ENCODE data around the gene APOBEC4.
"Not testable (repeated sequence)": the region's sequence is repeated elsewhere in the genome, so short reads cannot be mapped to it uniquely, and the experiment has no call there.

Gene APOBEC4

DNA sequence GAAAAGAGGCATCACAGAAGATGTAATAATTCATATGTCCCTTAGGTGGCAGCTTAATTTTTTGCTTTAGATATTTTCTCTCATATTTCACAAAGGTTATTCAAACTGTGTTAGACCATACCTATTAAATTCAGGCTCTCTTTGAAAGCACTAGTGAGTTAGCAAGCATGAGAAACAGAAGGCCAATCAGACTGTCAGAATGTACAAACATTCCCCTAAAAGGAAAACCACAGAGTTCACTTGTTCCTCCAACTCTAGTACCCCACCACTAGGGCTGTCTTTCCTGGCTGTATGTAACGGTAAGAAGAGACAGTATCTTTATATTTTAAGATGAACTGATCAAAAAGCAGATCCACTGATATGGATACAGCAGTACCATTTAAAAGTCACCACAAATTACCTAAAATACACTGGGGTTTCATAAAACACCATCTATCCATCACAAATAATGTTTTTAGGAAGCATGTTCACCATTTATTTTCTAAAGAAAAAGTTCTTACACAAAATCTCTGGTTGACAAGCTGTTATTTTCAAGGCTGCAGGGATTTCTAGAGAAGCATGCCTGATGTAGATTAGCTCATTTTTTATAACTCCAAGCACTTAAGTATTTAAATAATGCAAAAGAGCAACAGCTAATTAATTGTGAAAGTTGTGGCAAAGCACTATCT, 19.3 kb downstream of the APOBEC4 start:
- Histone ChIP-seq H3K9me3 (ENCODE audit: insufficient read depth, low read depth, low read length) (no peaks in the 10 kb centered on the region), H3K4me1 (ENCODE audit: insufficient read depth, low read length) (peaks cover 32% of the 10 kb centered on the region), H3K36me3 (ENCODE audit: insufficient read depth, low read length) (peaks cover 23% of the 10 kb centered on the region), H3K9ac (ENCODE audit: low read depth, low read length) (peak overlapping the region; percentile 82; the same call in 1 of the 2 replicates), H3K4me3 (ENCODE audit: low read length) (peak overlapping the region; percentile 75), H3K27me3 (ENCODE audit: insufficient read depth, low read length) (peaks cover 23% of the 10 kb centered on the region), H3K27ac (ENCODE audit: low read depth, low read length) (peak overlapping the region; percentile 82)
- WGBS: no CpG with 5 or more reads among the region's 1 CpG

DNA sequence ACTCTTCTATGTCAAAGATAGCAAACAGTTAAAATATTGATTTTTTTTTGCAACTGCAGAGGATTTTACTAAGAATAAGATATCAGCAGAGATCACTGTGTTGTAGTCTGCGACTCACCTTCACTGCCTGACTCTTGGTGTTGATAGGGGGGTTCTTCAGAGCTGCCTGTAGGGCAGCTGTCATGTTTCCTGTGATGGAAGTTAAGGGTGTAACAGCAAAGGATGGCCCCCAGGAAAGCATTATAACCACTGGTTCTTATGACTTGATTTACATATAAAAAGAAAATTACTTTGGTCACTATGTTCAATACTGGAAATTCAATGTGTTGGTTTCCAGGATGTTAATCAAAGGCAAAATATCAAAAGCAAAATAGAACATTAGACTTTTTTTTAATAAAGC, 20.2 kb downstream of the APOBEC4 start:
- Histone ChIP-seq H3K4me3 (ENCODE audit: low read length) (peak overlapping the region; percentile 75), H3K9me3 (ENCODE audit: insufficient read depth, low read depth, low read length) (no peaks in the 10 kb centered on the region), H3K27me3 (ENCODE audit: insufficient read depth, low read length) (peaks cover 18% of the 10 kb centered on the region), H3K4me1 (ENCODE audit: insufficient read depth, low read length) (peaks cover 32% of the 10 kb centered on the region), H3K36me3 (ENCODE audit: insufficient read depth, low read length) (peaks cover 31% of the 10 kb centered on the region), H3K27ac (ENCODE audit: low read depth, low read length) (peak overlapping the region; percentile 82), H3K9ac (ENCODE audit: low read depth, low read length) (peak overlapping the region; percentile 68; the same call in 1 of the 2 replicates)
- WGBS: 57% methylated on average over 1 of the region's 1 CpG

DNA sequence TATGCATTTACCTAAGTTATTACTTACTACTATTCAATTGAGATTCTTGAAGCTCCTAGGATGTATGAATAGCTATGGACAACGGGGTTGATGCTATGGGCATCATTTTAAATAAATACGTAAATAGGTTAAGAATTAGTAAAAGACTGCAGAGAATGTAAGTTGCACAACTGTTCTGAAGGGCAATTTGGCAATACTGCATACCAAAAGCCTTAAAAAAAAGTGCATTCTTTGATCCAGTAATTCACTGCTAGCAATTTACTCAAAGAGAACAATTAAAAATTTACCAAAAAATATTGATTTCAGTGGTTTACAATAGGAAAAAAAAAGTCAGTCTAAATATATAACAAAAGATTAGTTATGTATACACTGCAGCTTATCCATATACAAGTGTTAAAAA, 21.0 kb downstream of the APOBEC4 start:
- 0 out of 2 replicates have a peak overlapping the region, but pooled peaks have one; percentile 75 for H3K4me3 ChIP-seq (ENCODE audit: low read length)

DNA sequence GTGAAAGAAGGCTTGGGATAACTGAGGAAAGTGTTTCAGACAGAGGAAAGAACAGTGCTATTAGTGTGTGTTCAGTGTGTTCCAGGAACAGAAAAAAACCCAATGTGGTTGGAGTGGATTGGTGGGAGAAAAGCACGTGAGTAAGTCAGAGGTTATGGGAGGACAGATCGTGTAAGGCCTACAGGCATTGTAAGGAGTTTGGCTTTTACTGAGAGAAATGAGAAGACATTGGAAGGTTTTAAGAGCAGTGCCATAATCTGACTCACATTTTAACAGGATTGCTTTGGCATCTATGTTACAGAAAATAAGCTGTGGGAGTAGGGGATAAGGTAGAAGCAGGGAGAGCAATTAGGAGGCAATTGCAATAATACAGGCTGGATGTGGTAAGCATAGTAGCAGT, 22.4 kb downstream of the APOBEC4 start:
- 91% methylated on average over 2 of the region's 2 CpGs for WGBS
- Histone ChIP-seq H3K27ac (ENCODE audit: low read depth, low read length) (no peak overlapping the region), H3K36me3 (ENCODE audit: insufficient read depth, low read length) (peaks cover 50% of the 10 kb centered on the region)

More for the DNA sequence above, 21.0 kb downstream of the APOBEC4 start:
- Histone ChIP-seq H3K9ac (ENCODE audit: low read depth, low read length) (no peak overlapping the region), H3K4me1 (ENCODE audit: insufficient read depth, low read length) (peaks cover 32% of the 10 kb centered on the region), H3K36me3 (ENCODE audit: insufficient read depth, low read length) (peaks cover 37% of the 10 kb centered on the region), H3K9me3 (ENCODE audit: insufficient read depth, low read depth, low read length) (no peaks in the 10 kb centered on the region), H3K27ac (ENCODE audit: low read depth, low read length) (no peak overlapping the region), H3K27me3 (ENCODE audit: insufficient read depth, low read length) (peaks cover 10% of the 10 kb centered on the region)
- 74% methylated on average over 2 of the region's 2 CpGs for WGBS

DNA sequence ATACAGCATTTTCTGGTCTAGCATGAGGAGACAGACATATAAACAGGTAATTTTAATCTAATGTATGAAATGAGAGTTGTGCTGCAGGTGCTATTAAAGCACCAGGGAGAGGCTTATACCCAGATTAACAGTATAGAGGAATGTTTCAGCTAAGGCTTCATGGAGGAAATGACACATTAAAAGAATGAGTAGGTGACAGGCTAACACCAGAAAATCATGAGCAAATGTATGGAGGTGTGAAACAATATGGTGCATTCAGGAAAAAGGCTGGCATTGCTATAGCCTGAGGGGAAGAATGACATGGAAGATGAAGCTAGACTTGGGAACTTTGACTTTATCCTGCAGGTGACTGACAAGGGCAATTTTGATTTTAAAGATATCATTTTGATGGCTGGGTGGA, 24.6 kb downstream of the APOBEC4 start:
- peaks cover 64% of the 10 kb centered on the region for H3K36me3 ChIP-seq (ENCODE audit: insufficient read depth, low read length)

More for the DNA sequence above, 22.4 kb downstream of the APOBEC4 start:
- Histone ChIP-seq H3K9me3 (ENCODE audit: insufficient read depth, low read depth, low read length) (no peaks in the 10 kb centered on the region), H3K27me3 (ENCODE audit: insufficient read depth, low read length) (no peaks in the 10 kb centered on the region), H3K4me3 (ENCODE audit: low read length) (no peak overlapping the region), H3K9ac (ENCODE audit: low read depth, low read length) (no peak overlapping the region), H3K4me1 (ENCODE audit: insufficient read depth, low read length) (peaks cover 30% of the 10 kb centered on the region)

DNA sequence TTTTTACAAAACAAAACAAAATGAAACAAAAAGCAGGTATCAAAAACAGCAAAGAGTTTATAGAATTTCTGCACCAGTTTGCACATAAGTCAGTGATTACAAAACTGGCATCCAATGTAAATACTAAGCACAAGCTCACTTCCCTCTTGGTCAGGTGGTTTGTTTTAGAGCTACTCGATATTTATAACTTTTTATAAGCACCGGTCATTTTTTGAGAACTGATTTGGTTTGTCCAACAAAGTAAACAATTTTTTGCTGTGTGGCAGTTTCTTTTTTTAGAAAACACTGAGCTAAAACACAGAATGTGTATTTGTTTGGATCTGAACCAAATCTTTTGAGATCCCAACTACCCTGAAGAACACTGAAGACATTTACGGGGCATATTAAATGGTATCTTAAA, 26.9 kb downstream of the APOBEC4 start:
- not testable (repeated sequence) for H3K9me3 ChIP-seq (ENCODE audit: insufficient read depth, low read depth, low read length); H3K9ac ChIP-seq (ENCODE audit: low read depth, low read length); H3K4me3 ChIP-seq (ENCODE audit: low read length); H3K27ac ChIP-seq (ENCODE audit: low read depth, low read length); H3K27me3 ChIP-seq (ENCODE audit: insufficient read depth, low read length); H3K4me1 ChIP-seq (ENCODE audit: insufficient read depth, low read length)
- 100% methylated on average over 2 of the region's 3 CpGs for WGBS
- H3K36me3 ChIP-seq (ENCODE audit: insufficient read depth, low read length): peaks cover 64% of the 10 kb centered on the region

More for the DNA sequence above, 24.6 kb downstream of the APOBEC4 start:
- Histone ChIP-seq H3K27ac (ENCODE audit: low read depth, low read length) (no peak overlapping the region), H3K4me3 (ENCODE audit: low read length) (no peak overlapping the region), H3K27me3 (ENCODE audit: insufficient read depth, low read length) (no peaks in the 10 kb centered on the region), H3K9ac (ENCODE audit: low read depth, low read length) (no peak overlapping the region), H3K4me1 (ENCODE audit: insufficient read depth, low read length) (peaks cover 20% of the 10 kb centered on the region), H3K9me3 (ENCODE audit: insufficient read depth, low read depth, low read length) (no peaks in the 10 kb centered on the region)

DNA sequence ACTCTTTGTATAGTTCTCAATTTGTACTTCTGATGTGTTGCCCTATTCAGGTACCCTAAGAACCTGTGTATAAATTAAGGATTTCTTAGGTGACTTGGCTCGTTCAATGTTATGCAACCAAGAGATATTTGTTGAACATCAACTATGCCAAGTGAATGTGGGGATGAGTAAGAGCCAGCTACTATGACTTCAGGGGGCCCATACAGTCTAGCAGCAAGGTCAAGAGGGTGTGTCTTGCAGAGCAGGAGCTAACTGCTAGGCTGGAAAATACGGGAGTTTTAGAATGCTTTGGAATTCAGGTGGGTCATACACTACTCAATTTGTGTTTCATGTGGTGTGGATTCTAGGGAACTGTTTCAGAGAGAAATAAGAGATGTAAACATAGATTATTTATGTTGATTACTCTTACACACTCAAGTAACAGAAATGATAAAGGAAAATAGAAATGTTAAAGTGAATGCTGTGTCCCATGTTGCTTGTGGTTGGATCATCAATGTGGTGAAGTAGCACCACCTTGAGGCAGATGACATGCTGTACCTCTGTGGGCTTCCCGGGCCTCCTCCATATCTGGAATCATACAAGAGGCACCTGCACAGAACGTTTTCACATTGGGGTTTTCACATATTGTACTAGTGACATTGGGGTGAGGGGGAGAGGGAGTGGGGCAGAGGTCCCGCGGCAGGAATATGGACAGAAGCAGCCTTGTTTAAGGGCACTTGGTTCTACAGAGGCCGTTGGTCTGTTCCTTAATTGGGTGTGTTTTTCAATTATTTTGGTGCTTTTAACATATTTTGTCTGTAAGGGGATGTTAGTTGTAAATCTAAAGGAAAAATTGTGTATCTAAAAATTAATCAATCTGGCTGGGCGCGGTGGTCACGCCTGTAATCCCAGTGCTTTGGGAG, 30.0 kb downstream of the APOBEC4 start:
- Histone ChIP-seq H3K36me3 (ENCODE audit: insufficient read depth, low read length) (peaks cover 34% of the 10 kb centered on the region), H3K27ac (ENCODE audit: low read depth, low read length) (no peak overlapping the region), H3K4me3 (ENCODE audit: low read length) (no peak overlapping the region), H3K27me3 (ENCODE audit: insufficient read depth, low read length) (no peaks in the 10 kb centered on the region), H3K9ac (ENCODE audit: low read depth, low read length) (no peak overlapping the region), H3K9me3 (ENCODE audit: insufficient read depth, low read depth, low read length) (no peaks in the 10 kb centered on the region), H3K4me1 (ENCODE audit: insufficient read depth, low read length) (peaks cover 22% of the 10 kb centered on the region)
- 69% methylated on average over 10 of the region's 10 CpGs for WGBS

DNA sequence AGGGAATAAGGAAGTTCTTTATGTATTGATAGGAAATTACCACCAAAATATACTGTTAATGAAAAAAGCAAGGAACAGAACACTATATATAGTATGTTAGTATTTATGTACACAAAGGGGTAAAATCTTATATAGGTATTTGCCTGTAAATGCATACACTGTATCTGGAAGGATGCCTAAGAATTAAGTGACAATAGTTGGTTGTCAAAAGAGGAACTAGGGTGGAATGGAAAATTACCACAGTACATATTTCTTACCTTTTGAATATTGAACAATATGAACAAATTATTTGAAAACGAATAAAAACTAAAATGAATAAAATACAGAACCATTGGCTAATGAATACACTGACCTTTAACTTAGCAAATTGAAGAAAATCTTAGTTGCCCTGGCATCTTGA, 31.1 kb downstream of the APOBEC4 start:
- H3K4me3 ChIP-seq (ENCODE audit: low read length): no peak overlapping the region
- no peak overlapping the region for H3K27ac ChIP-seq (ENCODE audit: low read depth, low read length)
- no CpG with 5 or more reads among the region's 1 CpG for WGBS
- H3K9me3 ChIP-seq (ENCODE audit: insufficient read depth, low read depth, low read length): no peaks in the 10 kb centered on the region
- peaks cover 26% of the 10 kb centered on the region for H3K36me3 ChIP-seq (ENCODE audit: insufficient read depth, low read length)
- H3K27me3 ChIP-seq (ENCODE audit: insufficient read depth, low read length): no peaks in the 10 kb centered on the region
- peaks cover 22% of the 10 kb centered on the region for H3K4me1 ChIP-seq (ENCODE audit: insufficient read depth, low read length)
- no peak overlapping the region for H3K9ac ChIP-seq (ENCODE audit: low read depth, low read length)

DNA sequence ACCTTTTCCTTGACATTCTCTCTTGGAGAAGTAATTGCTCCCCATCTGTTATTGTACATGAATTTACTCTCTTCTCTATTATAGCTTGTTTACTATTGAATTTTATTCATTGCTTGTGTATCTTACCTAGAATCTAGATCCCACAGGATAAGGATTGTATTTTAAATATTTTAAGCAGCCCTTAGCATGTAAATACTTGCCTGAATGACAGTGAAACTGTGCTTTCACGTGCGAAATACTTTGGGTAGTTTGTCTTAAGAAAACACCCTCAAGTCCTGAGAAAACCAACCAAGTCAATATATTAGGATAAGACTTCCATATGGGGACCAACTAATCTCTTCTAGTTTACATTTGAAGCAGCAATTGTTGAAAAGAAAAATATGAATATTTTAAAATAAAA, 32.8 kb downstream of the APOBEC4 start:
- Histone ChIP-seq H3K9me3 (ENCODE audit: insufficient read depth, low read depth, low read length) (no peaks in the 10 kb centered on the region), H3K36me3 (ENCODE audit: insufficient read depth, low read length) (peaks cover 9% of the 10 kb centered on the region; the same call in 1 of the 2 replicates), H3K4me3 (ENCODE audit: low read length) (no peak overlapping the region), H3K9ac (ENCODE audit: low read depth, low read length) (no peak overlapping the region), H3K27ac (ENCODE audit: low read depth, low read length) (peak overlapping the region; percentile 66; the same call in 1 of the 2 replicates), H3K27me3 (ENCODE audit: insufficient read depth, low read length) (no peaks in the 10 kb centered on the region), H3K4me1 (ENCODE audit: insufficient read depth, low read length) (peaks cover 22% of the 10 kb centered on the region)
- WGBS: 62% methylated on average over 2 of the region's 2 CpGs

DNA sequence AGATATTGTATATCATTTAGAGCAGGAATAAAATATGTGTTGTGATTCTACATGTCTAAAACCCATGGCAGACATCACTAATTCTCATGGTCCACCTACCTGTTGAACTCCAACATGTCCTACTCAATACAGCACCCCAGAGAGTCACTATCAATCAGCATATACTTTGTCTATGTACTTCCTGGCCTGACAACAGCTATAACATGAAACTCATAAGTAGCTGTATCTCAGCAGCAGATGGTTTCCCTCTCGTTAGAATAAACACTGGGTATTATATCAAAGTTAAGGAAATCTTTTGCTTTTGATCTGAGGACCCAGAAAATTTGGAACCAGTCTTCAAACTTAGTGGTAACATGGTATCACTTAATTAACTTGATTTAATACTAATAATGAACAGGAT, 33.3 kb downstream of the APOBEC4 start:
- Histone ChIP-seq H3K4me3 (ENCODE audit: low read length) (no peak overlapping the region), H3K9me3 (ENCODE audit: insufficient read depth, low read depth, low read length) (no peaks in the 10 kb centered on the region), H3K27me3 (ENCODE audit: insufficient read depth, low read length) (no peaks in the 10 kb centered on the region), H3K36me3 (ENCODE audit: insufficient read depth, low read length) (peaks cover 4% of the 10 kb centered on the region; the same call in 1 of the 2 replicates), H3K9ac (ENCODE audit: low read depth, low read length) (no peak overlapping the region), H3K27ac (ENCODE audit: low read depth, low read length) (no peak overlapping the region; the same call in 1 of the 2 replicates), H3K4me1 (ENCODE audit: insufficient read depth, low read length) (peaks cover 22% of the 10 kb centered on the region)
- 91% methylated on average over 1 of the region's 1 CpG for WGBS

DNA sequence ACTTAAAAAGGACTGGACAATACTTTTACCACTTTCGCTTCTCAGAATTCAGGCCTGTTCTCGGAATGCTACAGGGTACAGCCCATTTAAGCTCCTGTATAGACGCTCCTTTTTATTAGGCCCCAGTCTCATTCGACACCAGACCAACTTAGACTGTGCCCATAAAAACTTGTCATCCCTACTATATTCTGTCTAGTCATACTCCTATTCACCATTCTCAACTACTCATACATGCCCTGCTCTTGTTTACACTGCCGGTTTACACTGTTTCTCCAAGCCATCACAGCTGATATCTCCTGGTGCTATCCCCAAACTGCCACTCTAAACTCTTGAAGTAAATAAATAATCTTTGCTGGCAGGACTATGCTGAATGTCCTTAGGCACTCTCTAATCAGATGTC, 34.9 kb downstream of the APOBEC4 start:
- H3K36me3 ChIP-seq (ENCODE audit: insufficient read depth, low read length); H3K4me3 ChIP-seq (ENCODE audit: low read length); H3K27me3 ChIP-seq (ENCODE audit: insufficient read depth, low read length); H3K9ac ChIP-seq (ENCODE audit: low read depth, low read length); H3K27ac ChIP-seq (ENCODE audit: low read depth, low read length); H3K9me3 ChIP-seq (ENCODE audit: insufficient read depth, low read depth, low read length): not testable (repeated sequence)
- WGBS: 81% methylated on average over 5 of the region's 5 CpGs
- peaks cover 22% of the 10 kb centered on the region for H3K4me1 ChIP-seq (ENCODE audit: insufficient read depth, low read length)
